Mammary epithelial cell (primary cell): Measurements from ENCODE around the gene SNAP91.

Source experiments
- EZH2 ChIP-seq: IDR thresholded peaks from 2 replicates; pipeline ENCODE4 v1.6.1; 2012; ENCODE audit warnings: low read length, inconsistent platforms, borderline replicate concordance
- TF ChIP-seq, protein P1 (sequence below), 2 donors: IDR thresholded peaks in 1 of 2; conservative IDR thresholded peaks in 1 of 2; 2 replicates each; pipeline ENCODE4 v1.5.1; 2011 to 2012; ENCODE audit warnings: inconsistent platforms in 2 of 2, low read length in 2 of 2, mild to moderate bottlenecking in 2 of 2, control low read depth in 1 of 2, low read depth in 1 of 2; ENCODE audit not compliant: insufficient read depth in 1 of 2; ENCODE audit errors: extremely low read depth in 1 of 2

DNA sequence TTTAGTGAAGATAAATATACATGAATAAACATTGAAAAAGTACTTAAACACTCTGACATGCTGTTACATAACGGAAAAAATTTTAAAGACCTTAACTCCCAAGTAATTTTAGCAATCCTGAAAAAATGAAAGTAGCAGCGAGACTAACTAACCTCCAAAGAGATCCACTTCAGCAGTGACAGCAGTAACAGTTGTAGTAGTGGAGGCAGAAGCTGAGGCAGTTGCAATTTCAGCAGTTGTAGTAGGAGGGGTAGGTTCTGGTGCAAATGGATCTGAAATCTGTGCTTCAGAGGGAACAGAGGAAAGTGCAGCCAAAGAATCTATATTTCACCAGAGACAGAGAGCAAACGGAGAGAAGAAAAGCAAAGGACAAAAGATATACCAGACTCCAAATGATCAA is 107.8 kb downstream of the SNAP91 start:
- no peak for TF ChIP-seq EZH2
- TF ChIP-seq, protein P1, sequence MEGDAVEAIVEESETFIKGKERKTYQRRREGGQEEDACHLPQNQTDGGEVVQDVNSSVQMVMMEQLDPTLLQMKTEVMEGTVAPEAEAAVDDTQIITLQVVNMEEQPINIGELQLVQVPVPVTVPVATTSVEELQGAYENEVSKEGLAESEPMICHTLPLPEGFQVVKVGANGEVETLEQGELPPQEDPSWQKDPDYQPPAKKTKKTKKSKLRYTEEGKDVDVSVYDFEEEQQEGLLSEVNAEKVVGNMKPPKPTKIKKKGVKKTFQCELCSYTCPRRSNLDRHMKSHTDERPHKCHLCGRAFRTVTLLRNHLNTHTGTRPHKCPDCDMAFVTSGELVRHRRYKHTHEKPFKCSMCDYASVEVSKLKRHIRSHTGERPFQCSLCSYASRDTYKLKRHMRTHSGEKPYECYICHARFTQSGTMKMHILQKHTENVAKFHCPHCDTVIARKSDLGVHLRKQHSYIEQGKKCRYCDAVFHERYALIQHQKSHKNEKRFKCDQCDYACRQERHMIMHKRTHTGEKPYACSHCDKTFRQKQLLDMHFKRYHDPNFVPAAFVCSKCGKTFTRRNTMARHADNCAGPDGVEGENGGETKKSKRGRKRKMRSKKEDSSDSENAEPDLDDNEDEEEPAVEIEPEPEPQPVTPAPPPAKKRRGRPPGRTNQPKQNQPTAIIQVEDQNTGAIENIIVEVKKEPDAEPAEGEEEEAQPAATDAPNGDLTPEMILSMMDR (conservative IDR thresholded peaks at IDR 0.05 in 1 of 2, IDR thresholded peaks at IDR 0.05 in 1 of 2; ENCODE audit: extremely low read depth in 1 of 2, insufficient read depth in 1 of 2, low read depth in 1 of 2, low read length in 2 of 2) = no peak
